Stimulated activated naive B cell treated with anti-CD40 and anti-IgM and Interleukin-4, amounts not matched to agents 10 μg/mL and 1 μg/mL and 100 μg/mL, for 72 hours (primary cell): ENCODE results near the gene PDE3B.
A peak's percentile ranks its signal among the peaks of the same experiment; 100 is the strongest.
"Not testable (repeated sequence)": the region's sequence is repeated elsewhere in the genome, so short reads cannot be mapped to it uniquely, and the experiment has no call there.

ENCODE experiments used
- ATAC-seq, 2 donors: fragments of 150-1000 bp; cut with Tn5 transposase; replicated peaks; 2 replicates each; pipeline ENCODE4 v1.10.0; 2021; ENCODE audit warnings: moderate library complexity in 1 of 2
- DNase-seq: peaks from one replicate; pipeline ENCODE4 v3.0.0; 2021
- H3K27ac Mint-ChIP-seq: one replicate; pipeline ENCODE4 v1.8.0; 2022; ENCODE audit warnings: mild to moderate bottlenecking, mixed read lengths
- H3K27me3 Mint-ChIP-seq, 2 donors: one replicate each; pipeline ENCODE4 v1.8.0; 2022; ENCODE audit warnings: mixed read lengths in 2 of 2
- H3K36me3 Mint-ChIP-seq, 2 donors: one replicate each; pipeline ENCODE4 v1.8.0; 2022; ENCODE audit warnings: mixed read lengths in 2 of 2, mild to moderate bottlenecking in 1 of 2
- H3K4me1 Mint-ChIP-seq, 2 donors: one replicate each; pipeline ENCODE4 v1.8.0; 2022; ENCODE audit warnings: mixed read lengths in 2 of 2, mild to moderate bottlenecking in 1 of 2
- H3K4me3 Mint-ChIP-seq, 2 donors: one replicate each; pipeline ENCODE4 v1.8.0; 2022; ENCODE audit warnings: mild to moderate bottlenecking in 2 of 2, mixed read lengths in 2 of 2, moderate library complexity in 1 of 2
- H3K9me3 Mint-ChIP-seq, 2 donors: one replicate each; pipeline ENCODE4 v1.8.0; 2022; ENCODE audit warnings: mixed read lengths in 2 of 2, mild to moderate bottlenecking in 1 of 2

The PDE3B gene

GRCh38 chr11:14626650-14627049 is 17.0 kb upstream of the PDE3B start:
- H3K27me3 Mint-ChIP-seq, result no peaks in the 10 kb centered on the region
- no peaks in the 10 kb centered on the region for H3K36me3 Mint-ChIP-seq
- peaks cover 8 to 28% of the 10 kb centered on the region in 2 donors for H3K4me1 Mint-ChIP-seq
- peaks cover 2 to 3% of the 10 kb centered on the region in 2 donors for H3K9me3 Mint-ChIP-seq
- no peak for ATAC-seq
- H3K27ac Mint-ChIP-seq, result no peak overlapping the region
- H3K4me3 Mint-ChIP-seq, result no peak overlapping the region
- no peak for DNase-seq

- H3K27me3 Mint-ChIP-seq, H3K9me3 Mint-ChIP-seq, DNase-seq, ATAC-seq, H3K36me3 Mint-ChIP-seq, H3K4me3 Mint-ChIP-seq, H3K27ac Mint-ChIP-seq: not testable (repeated sequence)
- H3K4me1 Mint-ChIP-seq, result peaks cover 10 to 24% of the 10 kb centered on the region in 2 donors
Observed at GRCh38 chr11:14633506-14634224, 9.9 kb upstream of the PDE3B start.

GRCh38 chr11:14634813-14635212 is 8.8 kb upstream of the PDE3B start:
- peaks cover 2 to 3% of the 10 kb centered on the region in 2 donors for H3K9me3 Mint-ChIP-seq
- no peaks in the 10 kb centered on the region for H3K36me3 Mint-ChIP-seq
- peaks cover 0 to 4% of the 10 kb centered on the region in 2 donors for H3K27me3 Mint-ChIP-seq
- H3K27ac Mint-ChIP-seq, result peak overlapping the region; percentile 4
- no peak for DNase-seq
- no peak for ATAC-seq
- peaks cover 10 to 24% of the 10 kb centered on the region in 2 donors for H3K4me1 Mint-ChIP-seq
- H3K4me3 Mint-ChIP-seq, result no peak overlapping the region

GRCh38 chr11:14635546-14635945 is 8.1 kb upstream of the PDE3B start:
- ATAC-seq (no peak), DNase-seq (no peak)
- Mint-ChIP-seq H3K9me3 (peaks cover 2 to 3% of the 10 kb centered on the region in 2 donors), H3K36me3 (no peaks in the 10 kb centered on the region), H3K4me3 (no peak overlapping the region), H3K27ac (no peak overlapping the region), H3K4me1 (peaks cover 10 to 24% of the 10 kb centered on the region in 2 donors), H3K27me3 (peaks cover 0 to 4% of the 10 kb centered on the region in 2 donors)

- no peaks in the 10 kb centered on the region for H3K36me3 Mint-ChIP-seq
- H3K4me3 Mint-ChIP-seq, result no peak overlapping the region
- H3K27ac Mint-ChIP-seq, result peak overlapping the region; percentile 6
- ATAC-seq, result peak; percentile 80 to 83
- peaks cover under 1 to 2% of the 10 kb centered on the region in 2 donors for H3K9me3 Mint-ChIP-seq
- peaks cover 10 to 24% of the 10 kb centered on the region in 2 donors for H3K4me1 Mint-ChIP-seq
- DNase-seq, result no peak
- peaks cover 0 to 4% of the 10 kb centered on the region in 2 donors for H3K27me3 Mint-ChIP-seq
Observed at GRCh38 chr11:14636119-14636518, 7.5 kb upstream of the PDE3B start.

- H3K27me3 Mint-ChIP-seq, result peaks cover 0 to 4% of the 10 kb centered on the region in 2 donors
- H3K9me3 Mint-ChIP-seq, result no peaks in the 10 kb centered on the region
- ATAC-seq (no peak), DNase-seq (no peak)
- peaks cover 10 to 24% of the 10 kb centered on the region in 2 donors for H3K4me1 Mint-ChIP-seq
- no peak overlapping the region for H3K4me3 Mint-ChIP-seq
- H3K36me3 Mint-ChIP-seq, result no peaks in the 10 kb centered on the region
- H3K27ac Mint-ChIP-seq, result no peak overlapping the region
Observed at GRCh38 chr11:14637868-14638409, 5.7 kb upstream of the PDE3B start.

GRCh38 chr11:14638561-14638960 is 5.0 kb upstream of the PDE3B start:
- H3K4me1 Mint-ChIP-seq, result peaks cover 10 to 24% of the 10 kb centered on the region in 2 donors
- H3K36me3 Mint-ChIP-seq, result no peaks in the 10 kb centered on the region
- peaks cover 0 to 4% of the 10 kb centered on the region in 2 donors for H3K27me3 Mint-ChIP-seq
- no peak overlapping the region for H3K27ac Mint-ChIP-seq
- ATAC-seq (no peak), DNase-seq (no peak)
- no peaks in the 10 kb centered on the region for H3K9me3 Mint-ChIP-seq
- H3K4me3 Mint-ChIP-seq, result no peak overlapping the region

- Mint-ChIP-seq H3K27ac (no peak overlapping the region), H3K9me3 (no peaks in the 10 kb centered on the region), H3K4me3 (no peak overlapping the region), H3K4me1 (peaks cover 10 to 23% of the 10 kb centered on the region in 2 donors), H3K27me3 (peaks cover 7 to 12% of the 10 kb centered on the region in 2 donors), H3K36me3 (no peaks in the 10 kb centered on the region)
- ATAC-seq (no peak), DNase-seq (no peak)
Observed at GRCh38 chr11:14641801-14642200, 1.8 kb upstream of the PDE3B start.

GRCh38 chr11:14642453-14642852 is 1.2 kb upstream of the PDE3B start:
- Mint-ChIP-seq H3K27me3 (peaks cover 7 to 12% of the 10 kb centered on the region in 2 donors), H3K4me1 (peaks cover 7 to 18% of the 10 kb centered on the region in 2 donors), H3K36me3 (no peaks in the 10 kb centered on the region), H3K4me3 (peak overlapping the region in 1 of 2 donors; percentile 94), H3K27ac (no peak overlapping the region), H3K9me3 (no peaks in the 10 kb centered on the region)
- DNase-seq, result no peak
- no peak for ATAC-seq

- ATAC-seq (no peak), DNase-seq (no peak)
- peak overlapping the region; percentile 85 to 94 for H3K4me3 Mint-ChIP-seq
- H3K36me3 Mint-ChIP-seq, result no peaks in the 10 kb centered on the region
- H3K27ac Mint-ChIP-seq, result no peak overlapping the region
- peaks cover 7 to 18% of the 10 kb centered on the region in 2 donors for H3K4me1 Mint-ChIP-seq
- H3K27me3 Mint-ChIP-seq, result peaks cover 7 to 12% of the 10 kb centered on the region in 2 donors
- H3K9me3 Mint-ChIP-seq, result no peaks in the 10 kb centered on the region
Observed at GRCh38 chr11:14642873-14643696, 519 bp upstream of the PDE3B start.

GRCh38 chr11:14644226-14645014 is 816 bp downstream of the PDE3B start:
- Mint-ChIP-seq H3K27me3 (peaks cover 12 to 13% of the 10 kb centered on the region in 2 donors), H3K4me3 (peak overlapping the region; percentile 85 to 94), H3K9me3 (no peaks in the 10 kb centered on the region), H3K4me1 (peaks cover 7 to 18% of the 10 kb centered on the region in 2 donors), H3K36me3 (no peaks in the 10 kb centered on the region), H3K27ac (peak overlapping the region; percentile 72)
- ATAC-seq, result peak; percentile 70 to 75
- no peak for DNase-seq

- no peak for DNase-seq
- H3K27me3 Mint-ChIP-seq, result peaks cover 19 to 21% of the 10 kb centered on the region in 2 donors
Observed at GRCh38 chr11:14645015-14645912, 1.7 kb downstream of the PDE3B start.

More at GRCh38 chr11:14645015-14645912, 1.7 kb downstream of the PDE3B start:
- H3K4me1 Mint-ChIP-seq, result peaks cover 7 to 18% of the 10 kb centered on the region in 2 donors
- peak overlapping the region; percentile 85 to 94 for H3K4me3 Mint-ChIP-seq
- H3K36me3 Mint-ChIP-seq, result no peaks in the 10 kb centered on the region
- no peak for ATAC-seq
- H3K27ac Mint-ChIP-seq, result peak overlapping the region; percentile 72
- no peaks in the 10 kb centered on the region for H3K9me3 Mint-ChIP-seq
